22Rv1 (cell line): Measurements from ENCODE around the gene CTCF.
A peak's percentile ranks its signal among the peaks of the same experiment; 100 is the strongest.
"Not testable (repeated sequence)": the region's sequence is repeated elsewhere in the genome, so short reads cannot be mapped to it uniquely, and the experiment has no call there.

ENCODE experiments used
- H3K27ac ChIP-seq: fragments of 450-650 bp; 2 replicates; pipeline ENCODE4 v1.5.1; 2017
- CTCF ChIP-seq: fragments of 450-650 bp; IDR thresholded peaks from 2 replicates; pipeline ENCODE4 v1.5.1; 2017; ENCODE audit warnings: mild to moderate bottlenecking
- ZFX ChIP-seq: fragments of 450-650 bp; IDR thresholded peaks from 2 replicates; pipeline ENCODE4 v1.6.1; 2017; ENCODE audit warnings: antibody characterized with exemption, borderline replicate concordance

The CTCF gene

GRCh38 chr16:67529582-67530012 is 32.7 kb upstream of the CTCF start:
- TF ChIP-seq ZFX (no peak), CTCF (no peak)
- H3K27ac ChIP-seq, result peak overlapping the region; percentile 86

GRCh38 chr16:67530013-67530939 is 32.0 kb upstream of the CTCF start:
- TF ChIP-seq CTCF, result no peak
- TF ChIP-seq ZFX, result no peak
- H3K27ac ChIP-seq, result peak overlapping the region; percentile 86

- TF ChIP-seq CTCF, result no peak
- TF ChIP-seq ZFX, result no peak
- no peak overlapping the region for H3K27ac ChIP-seq
Observed at GRCh38 chr16:67531247-67531646, 31.1 kb upstream of the CTCF start.

- no peak overlapping the region for H3K27ac ChIP-seq
- TF ChIP-seq CTCF, result no peak
- TF ChIP-seq ZFX, result no peak
Observed at GRCh38 chr16:67533024-67533560, 29.2 kb upstream of the CTCF start.

- not testable (repeated sequence) for H3K27ac ChIP-seq
Observed at GRCh38 chr16:67533987-67534386, 28.3 kb upstream of the CTCF start.

- H3K27ac ChIP-seq, result 0 out of 2 replicates have a peak overlapping the region, but pooled peaks have one; percentile 3
- TF ChIP-seq CTCF (no peak), ZFX (no peak)
Observed at GRCh38 chr16:67534431-67534830, 27.9 kb upstream of the CTCF start.

GRCh38 chr16:67535201-67535600 is 27.1 kb upstream of the CTCF start:
- 0 out of 2 replicates have a peak overlapping the region, but pooled peaks have one; percentile 3 for H3K27ac ChIP-seq
- TF ChIP-seq CTCF (no peak), ZFX (no peak)
